HFFc6 (cell line): ENCODE results near the gene LIF. TPM values are rescaled to one million over a fixed set of nuclear protein-coding genes. Genes with fewer than 3 reads are reported as not detected.
A peak's percentile ranks its signal among the peaks of the same experiment; 100 is the strongest.

ENCODE experiments used
- DNase-seq: peaks from one replicate; pipeline ENCODE4 v3.0.0-alpha.2; 2018
- H3K27ac Mint-ChIP-seq: 2 replicates; pipeline ENCODE4 v1.8.0; 2020; ENCODE audit warnings: mild to moderate bottlenecking, mixed read lengths
- H3K27me3 Mint-ChIP-seq: 2 replicates; pipeline ENCODE4 v1.8.0; 2021; ENCODE audit warnings: mild to moderate bottlenecking, moderate library complexity, mixed read lengths; ENCODE audit not compliant: insufficient read depth
- H3K36me3 Mint-ChIP-seq: 2 replicates; pipeline ENCODE4 v1.8.0; 2021; ENCODE audit warnings: low read depth, mixed read lengths
- H3K4me1 Mint-ChIP-seq: 2 replicates; pipeline ENCODE4 v1.8.0; 2020; ENCODE audit warnings: low read depth, mixed read lengths
- H3K4me3 Mint-ChIP-seq: 2 replicates; pipeline ENCODE4 v1.8.0; 2020; ENCODE audit warnings: mild to moderate bottlenecking, moderate library complexity, mixed read lengths
- H3K9me3 Mint-ChIP-seq: 2 replicates; pipeline ENCODE4 v1.8.0; 2020; ENCODE audit warnings: mild to moderate bottlenecking, mixed read lengths
- total RNA-seq, 6 experiments: library from RNA; stranded (reverse); fragmentation: NEBNext Ultra II Directional; extraction: Animal tissue kit (Norgen Biotek cat#: 25700); gene quantifications; 2 replicates in 1 of 6; 3 replicates in 5 of 6; pipeline ENCODE4 v1.2.3, GENCODE V29; 2021
- TF ChIP-seq, protein P1 (sequence below): fragments of 200-600 bp; sonication (generic); IDR thresholded peaks from 2 replicates; pipeline ENCODE4 v1.5.0; 2021; ENCODE audit warnings: antibody characterized with exemption, mild to moderate bottlenecking

Gene LIF
- total RNA-seq, 6 experiments from 2014 or later = 0.40 to 2.2 (median 1.1) TPM

DNA sequence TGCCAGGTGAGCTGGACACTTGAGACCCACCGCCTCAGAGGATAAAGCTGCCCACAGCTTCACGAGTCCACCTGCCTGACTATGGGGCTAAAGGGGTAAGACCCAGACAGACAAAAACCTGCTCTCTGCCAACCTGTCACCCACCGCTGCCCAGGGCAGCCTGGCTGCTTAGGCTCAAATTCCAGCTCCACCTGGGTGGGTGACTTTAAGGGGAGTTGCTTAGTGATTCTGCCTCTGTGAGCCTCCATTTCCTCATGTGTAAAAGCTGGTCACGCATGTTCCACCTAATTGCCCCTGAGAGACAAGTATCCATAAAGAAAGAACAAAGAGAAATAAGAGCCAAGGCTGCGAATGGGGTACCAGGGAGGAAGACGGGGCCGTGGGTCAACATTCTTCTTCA is 46.5 kb upstream of the LIF start:
- no peaks in the 10 kb centered on the region for H3K9me3 Mint-ChIP-seq
- TF ChIP-seq, protein P1, sequence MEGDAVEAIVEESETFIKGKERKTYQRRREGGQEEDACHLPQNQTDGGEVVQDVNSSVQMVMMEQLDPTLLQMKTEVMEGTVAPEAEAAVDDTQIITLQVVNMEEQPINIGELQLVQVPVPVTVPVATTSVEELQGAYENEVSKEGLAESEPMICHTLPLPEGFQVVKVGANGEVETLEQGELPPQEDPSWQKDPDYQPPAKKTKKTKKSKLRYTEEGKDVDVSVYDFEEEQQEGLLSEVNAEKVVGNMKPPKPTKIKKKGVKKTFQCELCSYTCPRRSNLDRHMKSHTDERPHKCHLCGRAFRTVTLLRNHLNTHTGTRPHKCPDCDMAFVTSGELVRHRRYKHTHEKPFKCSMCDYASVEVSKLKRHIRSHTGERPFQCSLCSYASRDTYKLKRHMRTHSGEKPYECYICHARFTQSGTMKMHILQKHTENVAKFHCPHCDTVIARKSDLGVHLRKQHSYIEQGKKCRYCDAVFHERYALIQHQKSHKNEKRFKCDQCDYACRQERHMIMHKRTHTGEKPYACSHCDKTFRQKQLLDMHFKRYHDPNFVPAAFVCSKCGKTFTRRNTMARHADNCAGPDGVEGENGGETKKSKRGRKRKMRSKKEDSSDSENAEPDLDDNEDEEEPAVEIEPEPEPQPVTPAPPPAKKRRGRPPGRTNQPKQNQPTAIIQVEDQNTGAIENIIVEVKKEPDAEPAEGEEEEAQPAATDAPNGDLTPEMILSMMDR = no peak
- DNase-seq = no peak
- peaks cover 14% of the 10 kb centered on the region; the same call in 1 of the 2 replicates for H3K36me3 Mint-ChIP-seq
- H3K4me1 Mint-ChIP-seq = peaks cover 25% of the 10 kb centered on the region
- H3K27ac Mint-ChIP-seq = no peak overlapping the region
- no peak overlapping the region for H3K4me3 Mint-ChIP-seq
- H3K27me3 Mint-ChIP-seq = peaks cover 4% of the 10 kb centered on the region

DNA sequence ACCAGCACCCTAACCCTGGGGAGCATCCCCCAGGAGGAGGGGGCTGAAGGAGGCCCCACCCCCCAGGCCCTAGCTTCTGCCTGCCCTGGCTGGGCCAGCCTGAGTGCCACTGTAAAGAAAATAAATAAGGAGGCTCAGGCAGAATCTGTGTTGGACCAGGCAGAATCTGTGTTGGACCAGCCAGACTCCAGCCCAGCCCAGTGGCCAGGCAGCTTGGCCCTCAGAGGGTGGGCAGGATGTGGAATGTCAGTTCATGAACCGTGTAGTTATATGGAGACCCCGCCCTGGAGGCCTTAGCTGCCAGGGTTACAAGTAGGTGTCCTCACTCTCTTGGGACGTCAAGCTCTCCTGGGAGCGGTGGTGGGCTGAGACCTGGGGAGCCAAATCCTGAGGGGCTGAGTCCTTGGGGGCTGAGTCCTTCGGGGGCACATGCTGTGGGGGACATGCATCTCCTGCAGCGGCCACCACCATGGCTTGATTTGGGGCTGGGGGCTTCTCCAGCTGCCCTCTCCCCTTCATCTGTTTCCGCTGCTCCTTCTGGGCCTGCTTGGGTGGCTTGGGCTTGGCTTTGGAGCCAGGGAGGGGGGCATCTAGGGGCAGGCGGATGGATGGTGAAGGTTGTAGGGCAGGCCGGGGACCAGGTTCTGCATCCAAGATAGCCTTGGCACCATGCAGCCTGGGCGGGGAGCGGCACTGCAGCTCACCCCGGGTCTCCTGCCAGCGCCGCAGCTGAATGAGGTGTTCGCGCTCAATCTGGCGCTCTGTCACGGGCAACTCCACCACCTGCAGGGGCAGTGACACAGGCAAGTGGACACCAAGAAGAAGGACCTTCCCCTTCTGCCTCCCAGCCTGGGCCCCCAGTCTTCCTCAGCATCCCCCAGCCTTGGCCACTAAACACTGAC is 45.8 kb upstream of the LIF start:
- DNase-seq = no peak
- Mint-ChIP-seq H3K36me3 (peaks cover 14% of the 10 kb centered on the region; the same call in 1 of the 2 replicates), H3K27me3 (peaks cover 4% of the 10 kb centered on the region), H3K27ac (no peak overlapping the region), H3K4me3 (no peak overlapping the region), H3K9me3 (no peaks in the 10 kb centered on the region), H3K4me1 (peaks cover 27% of the 10 kb centered on the region)
- TF ChIP-seq, protein P1 = no peak

DNA sequence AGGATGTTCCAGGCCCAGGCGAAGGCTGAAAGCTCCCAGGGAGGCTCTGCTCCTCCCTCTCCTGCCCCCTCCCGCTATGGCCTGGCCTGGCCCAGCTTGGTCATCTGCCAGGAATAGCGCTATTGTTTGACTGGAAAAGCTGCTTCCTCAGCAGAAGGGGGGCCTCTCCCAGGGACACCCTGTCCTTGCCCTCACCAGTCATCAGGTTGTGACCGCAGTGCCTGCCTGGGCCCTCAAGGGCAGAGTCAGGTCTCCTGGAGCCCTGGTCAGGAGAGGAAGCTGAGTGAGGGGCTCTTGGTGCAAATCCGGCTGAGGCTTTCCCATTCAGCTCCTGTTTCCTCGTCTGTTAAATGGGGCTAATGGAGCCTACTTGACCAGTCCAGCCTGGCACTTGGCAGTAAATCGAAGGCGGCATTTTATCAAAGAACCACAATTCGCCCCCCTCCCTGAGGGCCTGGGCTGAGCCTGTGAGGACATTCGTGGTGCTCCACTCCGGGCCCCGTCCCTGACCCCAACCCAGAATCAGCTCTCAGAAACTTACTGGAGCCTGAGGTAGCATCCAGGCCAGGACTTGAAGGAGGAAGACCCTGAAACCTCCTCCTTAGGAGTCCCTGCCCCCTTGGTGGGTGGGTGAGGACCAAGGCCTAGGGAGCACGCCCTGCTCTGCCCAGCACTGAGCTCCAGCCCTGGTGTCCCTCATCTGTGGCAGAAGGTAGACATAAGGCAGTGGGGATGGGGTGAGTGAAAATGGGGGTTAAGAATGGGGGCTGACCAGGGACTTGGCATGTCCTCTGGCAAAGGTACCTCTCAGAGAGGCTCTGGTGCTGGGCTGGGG is 44.7 kb upstream of the LIF start:
- TF ChIP-seq, protein P1 = no peak
- Mint-ChIP-seq H3K4me3 (no peak overlapping the region), H3K36me3 (peaks cover 10% of the 10 kb centered on the region; the same call in 1 of the 2 replicates), H3K27me3 (peaks cover 7% of the 10 kb centered on the region), H3K4me1 (peaks cover 27% of the 10 kb centered on the region), H3K27ac (peak overlapping the region; percentile 69), H3K9me3 (no peaks in the 10 kb centered on the region)
- DNase-seq = no peak

DNA sequence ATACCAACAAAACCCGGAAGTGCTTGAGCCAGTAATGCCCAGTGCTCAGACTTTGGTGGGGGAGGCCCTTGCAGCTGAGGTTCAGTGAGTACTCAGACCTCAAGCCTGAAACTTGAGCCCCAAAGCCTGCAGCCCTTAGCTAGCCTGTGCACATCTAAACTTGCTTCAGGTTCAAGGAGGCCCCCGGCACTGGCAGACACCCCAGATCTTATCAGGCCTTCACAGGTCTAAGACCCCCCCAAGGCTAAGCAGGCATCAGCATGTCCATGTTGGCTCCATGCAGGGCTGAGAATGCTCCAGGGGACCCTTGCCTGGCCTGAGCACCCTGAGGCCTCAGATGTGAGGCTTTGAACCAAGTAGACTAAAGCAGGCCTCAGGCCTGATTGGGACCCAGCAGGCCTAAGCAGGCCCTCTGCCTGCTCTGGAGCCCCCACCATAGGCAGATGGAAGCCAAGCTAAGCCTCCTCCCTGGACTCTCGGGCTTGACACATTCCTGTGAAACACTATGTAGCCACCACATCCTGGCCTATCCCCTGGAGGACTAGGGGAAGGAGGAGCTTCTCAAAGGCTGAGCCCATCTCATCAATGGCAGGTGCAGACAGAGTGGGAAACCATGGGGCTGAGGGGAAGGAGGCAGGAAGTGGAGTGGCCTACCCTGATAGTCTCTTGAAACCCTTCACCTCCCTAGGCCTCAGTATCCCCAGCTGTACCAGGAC is 43.9 kb upstream of the LIF start:
- no peaks in the 10 kb centered on the region for H3K9me3 Mint-ChIP-seq
- TF ChIP-seq, protein P1 = no peak
- peaks cover 3% of the 10 kb centered on the region for H3K27me3 Mint-ChIP-seq
- peak overlapping the region; percentile 82 for H3K4me3 Mint-ChIP-seq
- H3K36me3 Mint-ChIP-seq = peaks cover 10% of the 10 kb centered on the region; the same call in 1 of the 2 replicates
- peak overlapping the region; percentile 69 for H3K27ac Mint-ChIP-seq
- peak; percentile 36 for DNase-seq
- H3K4me1 Mint-ChIP-seq = peaks cover 27% of the 10 kb centered on the region

DNA sequence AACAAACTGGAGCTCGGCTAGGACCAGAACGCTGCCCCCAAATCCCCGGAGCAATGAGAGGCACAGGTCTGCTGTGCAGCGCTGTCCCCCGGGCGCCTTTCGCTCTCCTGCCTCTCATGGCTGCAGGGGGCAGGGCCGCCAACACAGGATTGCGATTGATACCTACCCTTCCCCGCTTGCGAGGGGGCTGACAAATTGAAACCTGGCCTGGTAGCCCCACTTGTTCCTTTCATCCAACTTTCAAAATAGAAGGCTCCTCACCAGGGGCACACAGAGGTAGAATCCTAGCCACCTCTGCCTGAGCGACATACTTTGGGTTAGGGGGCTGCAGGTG is 43.4 kb upstream of the LIF start:
- Mint-ChIP-seq H3K9me3 (no peaks in the 10 kb centered on the region), H3K4me3 (peak overlapping the region; percentile 82), H3K36me3 (peaks cover 10% of the 10 kb centered on the region; the same call in 1 of the 2 replicates), H3K27me3 (peaks cover 3% of the 10 kb centered on the region), H3K4me1 (peaks cover 27% of the 10 kb centered on the region), H3K27ac (peak overlapping the region; percentile 69)
- TF ChIP-seq, protein P1 = peak; percentile 6; the same call in 1 of the 2 replicates
- no peak for DNase-seq
